ENCODE results near the gene SMOC1.

Gene SMOC1

GRCh38 chr14:69993326-69993725 is 114.1 kb downstream of the SMOC1 start:
- peaks cover 36% of the 10 kb centered on the region for H3K4me1 Mint-ChIP-seq
- no peak overlapping the region for H3K4me3 Mint-ChIP-seq
- H3K27me3 Mint-ChIP-seq (ENCODE audit: low read depth, poor library complexity) = peaks cover 12% of the 10 kb centered on the region
- DNase-seq = no peak
- no peak for TF ChIP-seq CTCF (IDR thresholded peaks at IDR 0.05)
- H3K27ac Mint-ChIP-seq = no peak overlapping the region
- peaks cover 53% of the 10 kb centered on the region for H3K36me3 Mint-ChIP-seq (ENCODE audit: low read depth)
- H3K9me3 Mint-ChIP-seq = no peaks in the 10 kb centered on the region

GRCh38 chr14:69994002-69994401 is 114.8 kb downstream of the SMOC1 start:
- no peak overlapping the region for H3K4me3 Mint-ChIP-seq
- peaks cover 53% of the 10 kb centered on the region for H3K36me3 Mint-ChIP-seq (ENCODE audit: low read depth)
- H3K4me1 Mint-ChIP-seq = peaks cover 43% of the 10 kb centered on the region
- TF ChIP-seq CTCF (IDR thresholded peaks at IDR 0.05) = no peak
- no peaks in the 10 kb centered on the region for H3K9me3 Mint-ChIP-seq
- no peak for DNase-seq
- no peak overlapping the region for H3K27ac Mint-ChIP-seq
- peaks cover 15% of the 10 kb centered on the region for H3K27me3 Mint-ChIP-seq (ENCODE audit: low read depth, poor library complexity)

- no peak for TF ChIP-seq CTCF (IDR thresholded peaks at IDR 0.05)
- no peak overlapping the region for H3K27ac Mint-ChIP-seq
- H3K4me1 Mint-ChIP-seq = peaks cover 49% of the 10 kb centered on the region
- no peak for DNase-seq
- no peak overlapping the region for H3K4me3 Mint-ChIP-seq
- peaks cover 7% of the 10 kb centered on the region for H3K27me3 Mint-ChIP-seq (ENCODE audit: low read depth, poor library complexity)
- H3K9me3 Mint-ChIP-seq = no peaks in the 10 kb centered on the region
- peaks cover 69% of the 10 kb centered on the region for H3K36me3 Mint-ChIP-seq (ENCODE audit: low read depth)
Observed at GRCh38 chr14:69996216-69996615, 117.0 kb downstream of the SMOC1 start.

GRCh38 chr14:69997849-69998248 is 118.6 kb downstream of the SMOC1 start:
- no peak for DNase-seq
- Mint-ChIP-seq H3K4me1 (peaks cover 63% of the 10 kb centered on the region), H3K9me3 (no peaks in the 10 kb centered on the region), H3K27ac (no peak overlapping the region), H3K36me3 (ENCODE audit: low read depth) (peaks cover 63% of the 10 kb centered on the region), H3K4me3 (no peak overlapping the region), H3K27me3 (ENCODE audit: low read depth, poor library complexity) (peaks cover 3% of the 10 kb centered on the region)
- no peak for TF ChIP-seq CTCF (IDR thresholded peaks at IDR 0.05)

GRCh38 chr14:69999261-69999674 is 120.1 kb downstream of the SMOC1 start:
- Mint-ChIP-seq H3K27me3 (ENCODE audit: low read depth, poor library complexity) (peaks cover 3% of the 10 kb centered on the region), H3K36me3 (ENCODE audit: low read depth) (peaks cover 67% of the 10 kb centered on the region), H3K27ac (no peak overlapping the region), H3K4me3 (no peak overlapping the region), H3K4me1 (peaks cover 62% of the 10 kb centered on the region), H3K9me3 (no peaks in the 10 kb centered on the region)
- TF ChIP-seq CTCF (IDR thresholded peaks at IDR 0.05) = no peak
- DNase-seq = no peak

GRCh38 chr14:70000601-70001000 is 121.4 kb downstream of the SMOC1 start:
- H3K4me1 Mint-ChIP-seq = peaks cover 73% of the 10 kb centered on the region

More at GRCh38 chr14:70000601-70001000, 121.4 kb downstream of the SMOC1 start:
- Mint-ChIP-seq H3K9me3 (no peaks in the 10 kb centered on the region), H3K27ac (no peak overlapping the region), H3K27me3 (ENCODE audit: low read depth, poor library complexity) (peaks cover 3% of the 10 kb centered on the region), H3K36me3 (ENCODE audit: low read depth) (peaks cover 66% of the 10 kb centered on the region), H3K4me3 (no peak overlapping the region)
- no peak for TF ChIP-seq CTCF (IDR thresholded peaks at IDR 0.05)
- DNase-seq = no peak
